Trophoblast cell (in vitro differentiated cells and primary cell): Measurements from ENCODE around the gene GRM3.

Experiments used
- DNase-seq, 2 donors: peaks; one replicate each; pipeline ENCODE4 v3.0.0-alpha.2; 2016
- H2AFZ ChIP-seq: 2 replicates; pipeline ENCODE4 v1.6.1; 2013; ENCODE audit warnings: low read length, moderate library complexity, mild to moderate bottlenecking; ENCODE audit not compliant: insufficient read depth, poor library complexity
- H2AK5ac ChIP-seq: 2 replicates; pipeline ENCODE4 v1.6.1; 2013; ENCODE audit warnings: mild to moderate bottlenecking, low read length
- H2BK120ac ChIP-seq: 2 replicates; pipeline ENCODE4 v1.6.1; 2013; ENCODE audit warnings: low read length, mild to moderate bottlenecking, moderate library complexity; ENCODE audit not compliant: insufficient read depth, poor library complexity
- H2BK12ac ChIP-seq: 2 replicates; pipeline ENCODE4 v1.6.1; 2013; ENCODE audit warnings: mild to moderate bottlenecking, low read length, moderate library complexity
- H2BK5ac ChIP-seq: 2 replicates; pipeline ENCODE4 v1.6.1; 2013; ENCODE audit warnings: low read length, low read depth, moderate library complexity, mild to moderate bottlenecking; ENCODE audit not compliant: poor library complexity
- H3K14ac ChIP-seq: 2 replicates; pipeline ENCODE4 v1.6.1; 2013; ENCODE audit warnings: mild to moderate bottlenecking, low read length
- H3K18ac ChIP-seq: 2 replicates; pipeline ENCODE4 v1.6.1; 2013; ENCODE audit warnings: mild to moderate bottlenecking, low read length
- H3K23ac ChIP-seq: 2 replicates; pipeline ENCODE4 v1.6.1; 2013; ENCODE audit warnings: low read length
- H3K27ac ChIP-seq: 2 replicates; pipeline ENCODE4 v1.5.1; 2013; ENCODE audit warnings: low read depth, mild to moderate bottlenecking, inconsistent platforms, low read length, moderate library complexity
- H3K27me3 ChIP-seq: 2 replicates; pipeline ENCODE4 v1.6.1; 2013; ENCODE audit warnings: inconsistent platforms, mild to moderate bottlenecking, low read length, moderate library complexity; ENCODE audit not compliant: insufficient read depth
- H3K36me3 ChIP-seq, 2 experiments: 1 replicate in 1 of 2; 2 replicates in 1 of 2; pipeline ENCODE4 v1.6.1; 2013; ENCODE audit warnings: low read length in 2 of 2, mild to moderate bottlenecking in 2 of 2, moderate library complexity in 1 of 2; ENCODE audit not compliant: insufficient read depth in 2 of 2, control insufficient read depth in 1 of 2
- H3K4ac ChIP-seq: 2 replicates; pipeline ENCODE4 v1.6.1; 2013; ENCODE audit warnings: low read depth, mild to moderate bottlenecking, low read length, moderate library complexity
- H3K4me1 ChIP-seq, 2 experiments: 1 replicate in 1 of 2; 2 replicates in 1 of 2; pipeline ENCODE4 v1.6.1; 2013; ENCODE audit warnings: low read length in 2 of 2, mild to moderate bottlenecking in 2 of 2, moderate library complexity in 1 of 2; ENCODE audit not compliant: insufficient read depth in 2 of 2, control insufficient read depth in 1 of 2
- H3K4me2 ChIP-seq: 2 replicates; pipeline ENCODE4 v1.6.1; 2013; ENCODE audit warnings: inconsistent platforms, mild to moderate bottlenecking, low read length, moderate library complexity
- H3K4me3 ChIP-seq: 2 replicates; pipeline ENCODE4 v1.5.1; 2013; ENCODE audit warnings: mild to moderate bottlenecking, low read depth, low read length, inconsistent platforms
- H3K79me1 ChIP-seq: one replicate; pipeline ENCODE4 v1.6.1; 2013; ENCODE audit warnings: low read length
- H3K79me2 ChIP-seq: 2 replicates; pipeline ENCODE4 v1.6.1; 2013; ENCODE audit warnings: low read length, mild to moderate bottlenecking; ENCODE audit not compliant: control insufficient read depth, insufficient read depth, poor library complexity
- H3K9ac ChIP-seq: 2 replicates; pipeline ENCODE4 v1.6.1; 2013; ENCODE audit warnings: mild to moderate bottlenecking, low read length
- H3K9me3 ChIP-seq: 2 replicates; pipeline ENCODE4 v1.6.1; 2013; ENCODE audit warnings: low read depth, mild to moderate bottlenecking, control low read depth, inconsistent platforms, low read length; ENCODE audit not compliant: insufficient read depth
- H4K12ac ChIP-seq: 2 replicates; pipeline ENCODE4 v1.6.1; 2013; ENCODE audit warnings: low read depth, mild to moderate bottlenecking, low read length, moderate library complexity
- H4K8ac ChIP-seq: 2 replicates; pipeline ENCODE4 v1.6.1; 2013; ENCODE audit warnings: low read depth, mild to moderate bottlenecking, low read length, moderate library complexity
- H4K91ac ChIP-seq: one replicate; pipeline ENCODE4 v1.6.1; 2013; ENCODE audit warnings: low read depth, mild to moderate bottlenecking, low read length, moderate library complexity
- WGBS: extraction: QIAGEN DNeasy Blood & Tissue Kit; methylation state at CpG from one replicate; pipeline ENCODE4 v1.1.7; 2013; ENCODE audit warnings: missing lambda C conversion rate; ENCODE audit not compliant: insufficient read length, insufficient coverage; ENCODE audit errors: extremely low coverage; 5-methylcytosine and 5-hydroxymethylcytosine counted together

Gene GRM3

GRCh38 chr7:86745013-86745745 is 101.5 kb downstream of the GRM3 start:
- no peak overlapping the region for H3K4ac ChIP-seq

GRCh38 chr7:86747698-86748097 is 104.0 kb downstream of the GRM3 start:
- no peaks in the 10 kb centered on the region for H3K27me3 ChIP-seq
- no peak overlapping the region for H3K4ac ChIP-seq
- no peak overlapping the region for H3K4me3 ChIP-seq
- no CpG with 5 or more reads among the region's 3 CpGs for WGBS
- H3K79me1 ChIP-seq, result no peaks in the 10 kb centered on the region
- no peak overlapping the region for H2AK5ac ChIP-seq
- H3K18ac ChIP-seq, result no peak overlapping the region
- H2BK120ac ChIP-seq, result no peak overlapping the region
- H2AFZ ChIP-seq, result no peak overlapping the region
- no peak overlapping the region for H3K27ac ChIP-seq
- no peaks in the 10 kb centered on the region for H3K36me3 ChIP-seq
- no peak overlapping the region for H4K12ac ChIP-seq
- H3K14ac ChIP-seq, result no peak overlapping the region
- no peak for DNase-seq
- H2BK5ac ChIP-seq, result no peak overlapping the region
- no peak overlapping the region for H4K91ac ChIP-seq
- no peak overlapping the region for H3K23ac ChIP-seq
- H4K8ac ChIP-seq, result no peak overlapping the region
- H3K4me2 ChIP-seq, result no peak overlapping the region
- H3K9me3 ChIP-seq, result no peaks in the 10 kb centered on the region
- no peak overlapping the region for H2BK12ac ChIP-seq
- H3K9ac ChIP-seq, result no peak overlapping the region
- H3K79me2 ChIP-seq, result no peaks in the 10 kb centered on the region
- no peaks in the 10 kb centered on the region for H3K4me1 ChIP-seq

More at GRCh38 chr7:86745013-86745745, 101.5 kb downstream of the GRM3 start:
- Histone ChIP-seq H3K79me1 (no peaks in the 10 kb centered on the region), H3K4me2 (no peak overlapping the region), H3K23ac (no peak overlapping the region), H3K36me3 (no peaks in the 10 kb centered on the region), H4K8ac (no peak overlapping the region), H2BK120ac (no peak overlapping the region), H3K4me1 (no peaks in the 10 kb centered on the region), H3K14ac (no peak overlapping the region), H2AFZ (no peak overlapping the region), H3K27ac (no peak overlapping the region), H4K91ac (no peak overlapping the region), H2BK12ac (no peak overlapping the region), H3K4me3 (no peak overlapping the region), H3K18ac (no peak overlapping the region), H4K12ac (no peak overlapping the region), H2AK5ac (no peak overlapping the region), H3K9me3 (no peaks in the 10 kb centered on the region), H2BK5ac (no peak overlapping the region), H3K9ac (no peak overlapping the region), H3K79me2 (no peaks in the 10 kb centered on the region), H3K27me3 (no peaks in the 10 kb centered on the region)
- DNase-seq, result no peak
- WGBS, result no CpG with 5 or more reads among the region's 3 CpGs

- Histone ChIP-seq H3K4me1 (no peaks in the 10 kb centered on the region), H3K9ac (no peak overlapping the region), H4K12ac (no peak overlapping the region), H3K27me3 (no peaks in the 10 kb centered on the region), H3K4me3 (no peak overlapping the region), H2AK5ac (no peak overlapping the region), H3K14ac (no peak overlapping the region), H3K4ac (no peak overlapping the region), H2BK120ac (no peak overlapping the region), H4K91ac (no peak overlapping the region), H3K9me3 (no peaks in the 10 kb centered on the region), H3K4me2 (no peak overlapping the region), H2BK5ac (no peak overlapping the region), H2BK12ac (no peak overlapping the region), H3K23ac (no peak overlapping the region), H3K18ac (no peak overlapping the region), H3K79me2 (no peaks in the 10 kb centered on the region), H3K36me3 (no peaks in the 10 kb centered on the region), H3K27ac (no peak overlapping the region), H3K79me1 (no peaks in the 10 kb centered on the region), H2AFZ (no peak overlapping the region), H4K8ac (no peak overlapping the region)
- no peak for DNase-seq
- no CpG with 5 or more reads among the region's 4 CpGs for WGBS
These were observed 104.5 kb downstream of the GRM3 start for GRCh38 chr7:86748201-86748600.

GRCh38 chr7:86748843-86749719 is 105.4 kb downstream of the GRM3 start:
- H3K36me3 ChIP-seq, result no peaks in the 10 kb centered on the region
- no peak overlapping the region for H3K14ac ChIP-seq
- no peak overlapping the region for H2BK12ac ChIP-seq
- H4K8ac ChIP-seq, result no peak overlapping the region
- no peaks in the 10 kb centered on the region for H3K79me2 ChIP-seq
- no peak overlapping the region for H3K18ac ChIP-seq
- H3K9ac ChIP-seq, result no peak overlapping the region
- no peak overlapping the region for H2BK120ac ChIP-seq
- H3K4me3 ChIP-seq, result no peak overlapping the region
- H3K4me1 ChIP-seq, result no peaks in the 10 kb centered on the region
- H3K27ac ChIP-seq, result no peak overlapping the region
- no peak overlapping the region for H2AK5ac ChIP-seq
- H3K23ac ChIP-seq, result no peak overlapping the region
- H4K91ac ChIP-seq, result no peak overlapping the region
- no peak overlapping the region for H2AFZ ChIP-seq
- no peak overlapping the region for H3K4ac ChIP-seq
- no peak overlapping the region for H2BK5ac ChIP-seq
- WGBS, result no CpG with 5 or more reads among the region's 7 CpGs
- no peak overlapping the region for H3K4me2 ChIP-seq
- no peaks in the 10 kb centered on the region for H3K79me1 ChIP-seq
- DNase-seq, result no peak
- no peaks in the 10 kb centered on the region for H3K27me3 ChIP-seq
- no peaks in the 10 kb centered on the region for H3K9me3 ChIP-seq
- no peak overlapping the region for H4K12ac ChIP-seq
